OCI-LY7 (cell line): Measurements from ENCODE around the gene DNASE1L1. TPM values are rescaled to one million over a fixed set of nuclear protein-coding genes. Genes with fewer than 3 reads are reported as not detected.
A peak's percentile ranks its signal among the peaks of the same experiment; 100 is the strongest.

ENCODE experiments used
- BruUV-seq: library from RNA; stranded (reverse); fragments of 400-500 nt; replicated peaks from 2 replicates; lab custom pipeline; 2021; lab: Mats Ljungman, UMichigan
- CTCF ChIA-PET: fragments of 300-600 bp; sonication (Branson Sonifier 250); formaldehyde crosslinking; loops from one replicate; lab custom pipeline; 2022; ENCODE audit warnings: antibody characterized with exemption; ENCODE audit not compliant: unreplicated experiment; lab: Charles Lee
- POLR2A ChIA-PET: fragments of 300-600 bp; sonication (Branson Sonifier 250); formaldehyde crosslinking; loops from one replicate; lab custom pipeline; 2022; ENCODE audit warnings: antibody characterized with exemption; lab: Charles Lee
- DNase-seq: peaks from one replicate; pipeline ENCODE4 v3.0.0-alpha.2; 2015; ENCODE audit warnings: low spot score
- H2AFZ ChIP-seq: fragments of 200-600 bp; sonication (generic), shearing (Covaris generic); 2 replicates; pipeline ENCODE4 v1.6.1; 2014; ENCODE audit warnings: mild to moderate bottlenecking, antibody characterized with exemption, low read length, moderate library complexity
- H3K27ac ChIP-seq: fragments of 200-600 bp; sonication (generic); 2 replicates; pipeline ENCODE4 v1.5.1; 2014; ENCODE audit warnings: mixed run types, low read depth, mild to moderate bottlenecking, moderate library complexity, low read length, inconsistent platforms; ENCODE audit not compliant: poor library complexity, severe bottlenecking
- H3K36me3 ChIP-seq: fragments of 200-600 bp; sonication (generic); 2 replicates; pipeline ENCODE4 v1.6.1; 2014; ENCODE audit warnings: mild to moderate bottlenecking, antibody characterized with exemption, low read length, moderate library complexity, mixed read lengths; ENCODE audit not compliant: insufficient read depth
- H3K4me1 ChIP-seq: fragments of 200-600 bp; sonication (generic); 2 replicates; pipeline ENCODE4 v1.5.1; 2014; ENCODE audit warnings: mild to moderate bottlenecking, low read length; ENCODE audit not compliant: insufficient read depth, poor library complexity, severe bottlenecking
- H3K4me2 ChIP-seq: fragments of 200-600 bp; sonication (generic); 2 replicates; pipeline ENCODE4 v1.6.1; 2014; ENCODE audit warnings: mild to moderate bottlenecking, low read length
- H3K4me3 ChIP-seq: fragments of 200-600 bp; sonication (generic); 2 replicates; pipeline ENCODE4 v1.5.1; 2014; ENCODE audit warnings: mild to moderate bottlenecking, low read depth, low read length; ENCODE audit not compliant: poor library complexity, severe bottlenecking
- H3K79me2 ChIP-seq: fragments of 200-600 bp; sonication (generic); 2 replicates; pipeline ENCODE4 v1.6.1; 2016; ENCODE audit warnings: low read depth, mild to moderate bottlenecking, low read length, moderate library complexity, mixed read lengths; ENCODE audit not compliant: insufficient read depth
- H3K9me2 ChIP-seq: fragments of 200-600 bp; sonication (generic); 2 replicates; pipeline ENCODE4 v1.6.1; 2016; ENCODE audit warnings: mild to moderate bottlenecking, low read length, mixed read lengths; ENCODE audit not compliant: insufficient read depth
- H3K9me3 ChIP-seq: fragments of 200-600 bp; sonication (generic); 2 replicates; pipeline ENCODE4 v1.6.1; 2014; ENCODE audit warnings: mild to moderate bottlenecking, mixed run types, low read length, mixed read lengths
- H4K20me1 ChIP-seq: fragments of 200-600 bp; sonication (generic); 2 replicates; pipeline ENCODE4 v1.6.1; 2014; ENCODE audit warnings: mild to moderate bottlenecking, antibody characterized with exemption, low read length, moderate library complexity, mixed read lengths; ENCODE audit not compliant: insufficient read depth
- CTCF ChIP-seq: fragments of 200-600 bp; sonication (generic); conservative IDR thresholded peaks from 2 replicates; pipeline ENCODE4 v1.5.1; 2014; ENCODE audit warnings: mild to moderate bottlenecking, antibody characterized with exemption, low read length, moderate library complexity, mixed read lengths
- EZH2phosphoT487 ChIP-seq: fragments of 200-600 bp; sonication (generic); IDR thresholded peaks from 2 replicates; pipeline ENCODE4 v1.6.1; 2018; ENCODE audit warnings: low read depth, borderline replicate concordance, mild to moderate bottlenecking, mixed run types, antibody characterized with exemption, low read length, moderate library complexity, mixed read lengths
- intact Hi-C: fragments of 100-400 bp; cut with micrococcal nuclease; formaldehyde crosslinking; loops from one replicate; pipeline ENCODE4 v1.10.0; 2022; ENCODE audit not compliant: unreplicated experiment
- total RNA-seq, 2 experiments: library from RNA; depleted of rRNA in 1 of 2; stranded (reverse); fragments of >200 nt in 1 of 2; shearing (Covaris generic) in 1 of 2; gene quantifications; 2 replicates each; pipeline ENCODE4 v1.2.3, GENCODE V29; 2014 to 2022

DNASE1L1 gene
- total RNA-seq, 2 experiments from 2014 or later: 23.1 to 30.1 TPM

- Histone ChIP-seq H3K4me1 (peaks cover 14% of the 10 kb centered on the region), H3K9me3 (no peaks in the 10 kb centered on the region), H3K79me2 (peaks cover 13% of the 10 kb centered on the region; the same call in 1 of the 2 replicates), H4K20me1 (no peaks in the 10 kb centered on the region), H3K27ac (no peak overlapping the region), H3K4me2 (0 out of 2 replicates have a peak overlapping the region, but pooled peaks have one; percentile 66), H3K9me2 (no peaks in the 10 kb centered on the region), H2AFZ (no peak overlapping the region), H3K4me3 (no peak overlapping the region), H3K36me3 (no peaks in the 10 kb centered on the region)
- ChIA-PET POLR2A (interaction anchor here (0.5 to 0.9 kb wide), 5 partner anchors 14 to 311 kb away, joined by 3 to 8 read pairs (median 4); no protein-coding TSS in a partner anchor), CTCF (no interaction called here)
- BruUV-seq: no TSS peak
- no peak for TF ChIP-seq EZH2phosphoT487
- TF ChIP-seq CTCF: no peak
- intact Hi-C loops: loop anchor here (5.0 kb wide), 1 partner anchor 65 kb away; the partner anchor contains the start of gene SLC10A3
- DNase-seq: no peak
These were observed 18.1 kb upstream of the DNASE1L1 start for GRCh38 chrX:154426916-154427770.

- peaks cover under 1% of the 10 kb centered on the region for H3K36me3 ChIP-seq
- H3K9me3 ChIP-seq: no peaks in the 10 kb centered on the region
- CTCF ChIA-PET: no interaction called here
- H3K4me2 ChIP-seq: no peak overlapping the region
- no peaks in the 10 kb centered on the region for H3K9me2 ChIP-seq
- H3K4me3 ChIP-seq: no peak overlapping the region
- BruUV-seq: no TSS peak
- no peaks in the 10 kb centered on the region for H3K4me1 ChIP-seq
- no peaks in the 10 kb centered on the region for H3K79me2 ChIP-seq
- no peaks in the 10 kb centered on the region for H4K20me1 ChIP-seq
- POLR2A ChIA-PET: interaction anchor here (0.9 kb wide), 1 partner anchor 8 kb away, joined by 3 read pairs; no protein-coding TSS in a partner anchor
- no peak for DNase-seq
- intact Hi-C loops: no loop called here
- H2AFZ ChIP-seq: no peak overlapping the region
- no peak overlapping the region for H3K27ac ChIP-seq
- TF ChIP-seq CTCF: no peak
These were observed 11.3 kb upstream of the DNASE1L1 start for GRCh38 chrX:154420402-154420756.
